Limb (tissue), 2 donors: ENCODE results near the gene EIF4EBP3.
"Not testable (repeated sequence)": the region's sequence is repeated elsewhere in the genome, so short reads cannot be mapped to it uniquely, and the experiment has no call there.

Experiments used
- DNase-seq, 2 donors: peaks; one replicate each; pipeline ENCODE4 v3.0.0-alpha.2; 2016; ENCODE audit errors: extremely low spot score in 2 of 2

EIF4EBP3 gene

DNA sequence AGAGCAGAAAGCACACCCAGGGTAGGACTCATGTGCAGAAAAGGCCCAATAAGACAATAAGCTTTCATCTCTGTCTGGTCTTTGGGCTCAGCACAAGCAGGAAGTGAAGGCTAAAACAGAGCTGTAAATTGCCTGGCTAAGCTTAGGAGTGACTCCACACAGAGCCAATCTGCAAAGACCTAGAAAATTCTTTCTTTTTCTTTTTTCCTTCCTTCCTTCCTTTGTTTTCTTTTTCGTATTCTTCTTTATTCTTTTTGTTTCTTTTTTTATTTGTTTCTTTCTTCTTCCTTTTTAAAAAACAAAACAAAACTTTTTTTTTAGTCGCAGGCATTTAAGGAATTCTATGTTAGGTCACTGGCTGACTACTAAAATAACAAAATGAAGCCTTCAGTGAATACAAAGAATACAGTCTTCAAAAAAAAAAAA is 29.3 kb downstream of the EIF4EBP3 start:
- DNase-seq: no peak

DNA sequence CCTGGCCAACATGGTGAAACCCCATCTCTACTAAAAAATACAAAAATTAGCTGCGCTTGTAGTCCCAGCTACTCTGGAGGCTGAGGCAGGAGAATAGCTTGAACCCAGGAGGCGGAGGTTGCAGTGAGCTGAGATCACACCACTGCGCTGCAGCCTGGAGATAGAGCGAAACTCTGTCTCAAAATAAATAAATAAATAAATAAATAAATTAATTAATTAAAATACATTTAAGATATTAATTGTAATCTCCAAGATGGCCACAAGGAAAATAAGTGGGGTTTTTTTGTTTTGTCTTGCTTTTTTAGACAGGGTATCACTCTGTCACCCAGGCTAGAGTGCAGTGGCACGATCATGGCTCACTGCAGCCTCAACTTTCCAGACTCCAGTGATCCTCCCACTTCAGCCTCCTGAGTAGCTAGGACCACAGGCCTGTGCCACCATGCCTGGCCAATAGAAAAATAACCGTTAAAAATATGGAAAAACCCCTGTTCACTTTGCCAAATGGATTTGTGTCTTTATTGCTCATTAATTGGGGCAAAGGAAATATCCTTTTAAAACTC is 31.8 kb downstream of the EIF4EBP3 start:
- not testable (repeated sequence) for DNase-seq

DNA sequence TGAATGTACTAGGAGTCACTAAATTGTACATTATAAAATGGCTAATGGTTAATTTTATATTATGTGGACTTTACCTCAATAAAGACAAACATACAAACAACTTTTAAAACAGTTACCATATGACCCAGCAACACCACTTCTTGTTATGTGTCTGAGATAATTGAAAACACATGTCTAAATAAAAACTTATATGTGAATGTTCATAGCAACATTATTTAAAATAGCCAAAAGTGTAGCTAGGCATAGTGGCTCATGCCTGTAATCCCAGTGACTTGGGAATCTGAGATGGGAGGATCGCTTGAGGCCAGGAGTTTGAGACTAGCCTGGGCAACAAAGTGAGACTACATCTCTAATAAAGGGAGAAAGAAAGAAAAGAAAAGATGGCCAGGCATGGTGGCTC is 40.0 kb downstream of the EIF4EBP3 start:
- DNase-seq: no peak

DNA sequence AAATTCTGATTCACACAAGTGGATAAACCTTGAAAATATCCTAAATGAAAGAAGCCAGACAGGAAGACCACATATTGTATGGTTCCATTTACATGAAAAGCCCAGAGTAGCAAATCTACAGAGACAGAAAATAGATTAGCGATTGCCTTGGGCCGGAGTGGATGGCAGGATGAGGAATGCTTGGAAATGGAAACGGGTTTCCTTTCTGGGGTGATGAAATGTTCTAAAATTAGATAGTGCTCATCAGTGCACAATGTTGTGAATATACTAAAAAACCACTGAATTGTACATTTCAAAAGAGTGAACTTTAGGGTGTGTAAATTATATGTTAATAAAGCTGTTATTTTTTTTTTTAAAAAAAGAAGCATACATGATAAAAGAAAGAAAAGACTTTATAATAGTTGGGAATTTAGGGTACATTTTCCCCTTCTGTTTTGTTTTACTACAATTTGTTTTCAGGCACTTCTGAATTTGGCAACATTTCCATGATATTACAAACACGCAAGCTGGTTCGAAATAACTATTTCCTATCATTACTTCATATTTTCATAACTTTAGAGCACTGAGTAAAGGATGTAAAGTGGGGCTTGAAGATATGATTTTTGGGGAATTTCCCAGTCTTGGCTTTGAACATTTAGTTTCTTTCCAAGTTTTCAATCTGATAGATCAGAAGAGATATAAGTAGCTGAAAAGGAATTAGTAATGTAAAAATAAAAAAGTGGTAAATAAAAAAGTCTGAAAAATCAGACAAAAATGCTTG is 41.0 kb downstream of the EIF4EBP3 start:
- DNase-seq: no peak

DNA sequence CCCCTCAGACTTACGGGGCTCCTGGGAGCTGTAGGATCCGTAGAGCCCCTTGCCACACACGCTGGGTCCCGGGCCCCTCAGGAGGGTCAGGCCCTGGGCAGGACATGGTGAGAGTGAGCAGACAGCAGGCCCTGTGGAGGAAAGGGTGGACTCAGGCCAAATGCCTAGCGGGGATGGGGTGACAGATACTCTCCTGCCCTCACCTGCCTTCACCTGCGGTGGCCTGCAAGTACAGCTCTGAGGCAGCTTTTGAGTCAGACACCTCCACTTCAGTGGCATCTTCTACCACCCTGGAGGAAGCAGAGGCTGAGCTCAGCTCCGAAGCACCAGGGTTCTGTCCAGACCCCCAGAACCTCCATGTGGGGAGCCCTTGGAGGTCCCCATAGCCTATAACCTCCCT is 43.4 kb downstream of the EIF4EBP3 start:
- no peak for DNase-seq

DNA sequence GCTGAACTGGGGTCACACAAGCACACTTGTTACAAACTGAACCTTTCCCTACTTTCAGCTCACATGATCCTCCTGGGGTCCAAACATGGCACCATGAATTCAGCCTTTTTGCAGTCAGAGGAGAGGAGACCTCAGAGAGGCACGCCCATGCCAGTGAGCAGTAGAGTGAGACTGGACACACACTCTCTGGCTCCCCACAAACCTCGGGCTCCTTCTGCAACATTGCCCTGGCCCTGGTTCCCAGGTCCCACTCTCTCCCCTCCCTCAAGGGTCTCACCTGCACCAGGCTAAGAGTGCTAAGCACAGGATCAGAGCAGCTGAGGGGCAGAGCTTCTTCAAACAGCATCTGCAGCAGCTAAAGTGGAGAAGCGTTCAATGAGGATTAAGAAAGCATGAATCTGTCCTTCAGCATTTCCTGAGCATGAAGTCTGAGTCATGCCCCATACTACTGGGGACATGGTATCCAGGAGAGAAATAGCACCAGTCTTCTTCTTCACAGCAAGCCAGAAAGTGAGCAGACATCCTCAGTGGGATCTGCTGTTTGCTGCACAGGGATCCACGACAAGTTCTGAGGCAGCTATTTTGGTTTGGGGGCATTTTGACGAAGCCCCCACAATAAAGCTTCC is 44.4 kb downstream of the EIF4EBP3 start:
- DNase-seq: no peak

DNA sequence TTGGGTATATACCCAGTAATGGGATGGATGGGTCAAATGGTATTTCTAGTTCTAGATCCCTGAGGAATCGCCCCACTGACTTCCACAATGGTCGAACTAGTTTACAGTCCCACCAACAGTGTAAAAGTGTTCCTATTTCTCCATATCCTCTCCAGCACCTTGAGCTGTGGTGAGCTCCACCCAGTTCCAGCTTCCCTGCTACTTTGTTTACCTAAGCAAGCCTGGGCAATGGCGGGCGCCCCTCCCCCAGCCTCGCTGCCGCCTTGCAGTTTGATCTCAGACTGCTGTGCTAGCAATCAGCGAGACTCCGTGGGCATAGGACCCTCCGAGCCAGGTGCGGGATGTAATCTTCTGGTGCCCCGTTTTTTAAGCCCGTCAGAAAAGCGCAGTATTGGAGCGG is 45.6 kb downstream of the EIF4EBP3 start:
- DNase-seq: not testable (repeated sequence)

DNA sequence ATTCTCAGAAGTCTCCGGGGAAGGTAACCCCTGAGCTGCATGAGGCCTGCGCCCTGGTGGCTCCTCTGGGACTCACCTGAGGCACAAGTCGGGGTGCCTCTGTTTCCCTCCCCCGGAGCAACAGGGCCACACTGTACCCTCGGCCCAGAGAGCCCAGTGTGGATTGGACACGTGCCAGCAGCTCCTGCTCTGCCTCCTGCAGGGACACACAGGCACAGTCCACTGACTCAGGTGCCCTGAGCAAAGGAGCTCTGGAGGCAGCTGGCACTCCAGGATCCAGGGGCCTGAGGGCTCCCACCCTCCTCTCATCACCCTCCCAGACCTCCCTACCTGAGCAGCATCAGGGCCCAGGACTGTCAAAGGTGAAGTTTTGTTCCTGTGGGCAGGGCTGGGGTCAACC is 46.7 kb downstream of the EIF4EBP3 start:
- no peak for DNase-seq

DNA sequence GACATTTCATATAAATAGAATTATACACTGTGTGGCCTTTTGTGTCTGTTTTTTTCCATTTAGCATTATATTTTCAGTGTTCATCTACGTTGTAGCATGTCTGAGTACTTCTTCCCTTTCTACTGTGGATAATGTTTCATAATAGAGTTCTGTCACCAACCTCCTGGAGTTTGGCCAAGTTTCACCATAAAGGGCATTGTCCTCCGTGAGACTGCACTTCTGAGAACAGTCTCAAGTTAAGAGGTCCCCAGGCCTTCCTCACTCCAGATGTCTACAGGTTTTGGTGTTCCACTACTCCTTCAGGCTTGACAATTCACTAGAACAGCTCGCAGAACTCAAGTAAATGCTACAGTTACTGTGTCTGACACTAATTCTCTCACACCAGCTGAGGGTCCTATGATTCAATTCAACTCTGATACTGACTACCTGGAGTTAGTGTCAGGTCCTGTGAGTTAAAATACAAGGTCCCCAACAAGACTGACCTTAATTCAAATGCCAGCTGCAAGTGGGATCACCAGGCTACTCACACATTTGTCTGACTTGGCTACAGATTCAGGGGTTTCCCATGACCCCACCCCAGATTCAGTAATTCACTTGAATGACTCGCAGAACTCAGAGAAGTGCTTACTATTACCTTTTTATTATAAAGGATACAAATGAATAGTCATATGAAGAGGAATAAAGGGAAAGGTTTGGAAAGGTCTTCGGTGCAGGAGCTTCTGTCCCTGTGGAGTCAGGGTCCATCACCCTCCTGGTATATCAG is 48.3 kb downstream of the EIF4EBP3 start:
- DNase-seq: no peak

DNA sequence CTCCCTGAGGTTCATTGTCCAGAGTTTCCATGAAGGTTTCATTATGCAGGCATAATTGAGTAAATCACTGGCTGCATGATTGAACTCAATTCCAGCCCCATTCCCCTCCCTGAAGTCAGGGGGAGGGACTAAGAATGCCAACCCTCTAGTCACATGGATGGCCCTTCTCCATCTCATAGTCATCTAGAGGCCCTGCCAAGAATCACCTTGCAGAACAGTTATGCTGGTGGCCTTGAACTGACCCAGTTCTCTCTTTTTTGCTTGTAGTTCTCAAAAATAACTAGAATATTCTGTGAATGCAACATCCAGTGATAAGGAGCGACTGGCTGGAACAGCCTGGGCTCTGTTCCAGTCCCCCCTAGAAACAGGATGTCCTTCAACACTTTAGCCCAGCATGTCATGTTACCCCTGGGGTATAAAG is 48.9 kb downstream of the EIF4EBP3 start:
- DNase-seq: no peak

DNA sequence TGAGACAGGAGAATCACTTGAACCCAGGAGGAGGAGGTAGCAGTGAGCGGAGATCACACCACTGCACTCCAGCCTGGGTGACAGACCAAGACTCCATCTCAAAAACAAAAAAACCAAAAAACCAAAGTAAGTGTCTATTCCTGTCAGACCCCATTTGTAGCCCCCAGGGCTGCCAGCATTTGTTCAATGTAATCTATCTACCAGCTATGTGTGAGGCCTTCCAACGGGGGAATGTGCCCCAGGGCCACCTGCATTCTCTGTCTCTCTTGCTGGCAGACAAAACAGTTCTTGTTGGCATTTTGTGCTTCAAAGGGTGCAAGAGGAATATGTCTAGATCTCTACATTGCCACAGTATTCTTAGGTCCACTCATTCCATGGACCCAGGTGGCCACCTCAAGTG is 51.4 kb downstream of the EIF4EBP3 start:
- DNase-seq: no peak
